ENCODE results near the gene OR11A1. TPM values are rescaled to one million over a fixed set of nuclear protein-coding genes. Genes with fewer than 3 reads are reported as not detected.

OR11A1 gene
- polyA plus RNA-seq, 2 donors, result not detected

DNA sequence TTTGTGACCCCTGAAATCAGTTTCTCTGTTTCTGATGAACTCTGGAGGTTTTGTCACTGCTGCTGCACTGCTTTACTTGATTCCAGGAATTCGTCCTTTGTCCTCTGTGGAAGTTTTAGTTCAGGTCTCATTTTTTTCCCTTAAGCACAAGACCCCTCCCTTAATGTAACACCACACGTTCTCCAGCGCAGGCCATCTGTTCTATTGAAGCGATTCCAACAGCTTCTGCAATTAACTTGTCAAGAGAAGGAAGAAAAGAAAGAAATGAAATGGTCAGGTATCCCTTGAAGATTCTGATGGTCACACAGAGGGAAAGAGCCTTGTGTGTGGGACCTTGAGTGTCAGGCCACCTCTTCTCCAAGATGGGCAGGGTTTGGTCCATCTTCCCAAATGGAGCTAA, 38.7 kb upstream of the OR11A1 start:
- Histone ChIP-seq H3K4me3 (ENCODE audit: low read depth in 1 of 2, low read length in 2 of 2) (no peak overlapping the region), H3K27ac (ENCODE audit: low read depth in 2 of 2, low read length in 1 of 2) (no peak overlapping the region), H3K4me1 (ENCODE audit: control insufficient read depth in 2 of 2, insufficient read depth in 2 of 2, low read length in 1 of 2) (no peaks in the 10 kb centered on the region), H3K27me3 (ENCODE audit: control insufficient read depth in 1 of 2, insufficient read depth in 2 of 2, low read length in 2 of 2) (no peaks in the 10 kb centered on the region), H3K9me3 (ENCODE audit: control insufficient read depth in 2 of 2, insufficient read depth in 1 of 2, low read depth in 1 of 2, low read length in 1 of 2) (no peaks in the 10 kb centered on the region), H3K36me3 (ENCODE audit: control insufficient read depth in 2 of 2, insufficient read depth in 2 of 2, low read length in 1 of 2) (no peaks in the 10 kb centered on the region)
- 70% methylated on average over 4 of the region's 4 CpGs for WGBS, 2 donors

DNA sequence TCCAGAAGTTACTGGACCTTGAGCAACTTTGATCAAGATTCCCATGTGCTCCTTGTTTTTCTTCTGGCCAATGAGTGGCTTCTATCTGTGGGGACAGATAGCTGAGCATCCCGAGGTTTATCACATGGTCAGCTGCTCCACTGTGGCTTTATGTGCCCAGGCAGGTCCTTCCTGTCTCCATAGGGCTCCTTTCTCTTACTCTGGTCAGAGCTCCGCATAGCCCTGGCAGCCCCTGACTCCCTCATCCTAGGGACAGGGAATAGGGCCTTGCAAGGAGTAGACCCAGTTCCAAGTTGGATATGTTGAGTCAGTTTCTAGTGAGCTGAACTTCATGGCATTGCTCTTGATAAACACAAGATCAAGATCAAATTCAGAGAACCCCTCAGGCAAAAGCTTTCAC, 37.3 kb upstream of the OR11A1 start:
- no peaks in the 10 kb centered on the region for H3K27me3 ChIP-seq (ENCODE audit: control insufficient read depth in 1 of 2, insufficient read depth in 2 of 2, low read length in 2 of 2)
- no peak overlapping the region for H3K27ac ChIP-seq (ENCODE audit: low read depth in 2 of 2, low read length in 1 of 2)
- WGBS, 2 donors, result 66 to 72% methylated on average over 2 of the region's 2 CpGs
- H3K9me3 ChIP-seq (ENCODE audit: control insufficient read depth in 2 of 2, insufficient read depth in 1 of 2, low read depth in 1 of 2, low read length in 1 of 2), result no peaks in the 10 kb centered on the region
- H3K36me3 ChIP-seq (ENCODE audit: control insufficient read depth in 2 of 2, insufficient read depth in 2 of 2, low read length in 1 of 2), result no peaks in the 10 kb centered on the region
- no peak overlapping the region for H3K4me3 ChIP-seq (ENCODE audit: low read depth in 1 of 2, low read length in 2 of 2)
- no peaks in the 10 kb centered on the region for H3K4me1 ChIP-seq (ENCODE audit: control insufficient read depth in 2 of 2, insufficient read depth in 2 of 2, low read length in 1 of 2)

DNA sequence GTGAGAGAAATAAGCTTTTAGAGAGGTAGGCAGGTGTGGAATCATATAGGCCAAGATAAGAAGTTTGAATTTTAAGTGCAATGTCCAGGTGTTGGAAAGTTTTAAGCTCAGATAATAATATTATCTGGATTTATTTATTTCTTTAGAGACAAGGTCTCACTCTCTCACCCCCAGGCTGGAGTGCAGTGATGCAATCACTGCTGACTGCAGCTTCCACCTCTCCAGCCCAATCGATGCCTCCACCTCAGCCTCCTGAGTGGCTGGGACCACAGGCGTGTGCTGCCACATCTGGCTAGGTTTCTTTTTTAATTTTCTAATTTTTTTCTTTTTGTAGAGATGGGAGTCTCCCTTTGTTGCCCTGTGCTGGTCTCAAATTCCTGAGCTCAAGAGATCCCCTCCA, 36.4 kb upstream of the OR11A1 start:
- H3K4me1 ChIP-seq (ENCODE audit: control insufficient read depth in 2 of 2, insufficient read depth in 2 of 2, low read length in 1 of 2), result no peaks in the 10 kb centered on the region
- H3K36me3 ChIP-seq (ENCODE audit: control insufficient read depth in 2 of 2, insufficient read depth in 2 of 2, low read length in 1 of 2), result no peaks in the 10 kb centered on the region
- H3K27ac ChIP-seq (ENCODE audit: low read depth in 2 of 2, low read length in 1 of 2), result no peak overlapping the region
- H3K9me3 ChIP-seq (ENCODE audit: control insufficient read depth in 2 of 2, insufficient read depth in 1 of 2, low read depth in 1 of 2, low read length in 1 of 2), result no peaks in the 10 kb centered on the region
- H3K27me3 ChIP-seq (ENCODE audit: control insufficient read depth in 1 of 2, insufficient read depth in 2 of 2, low read length in 2 of 2), result no peaks in the 10 kb centered on the region
- H3K4me3 ChIP-seq (ENCODE audit: low read depth in 1 of 2, low read length in 2 of 2), result no peak overlapping the region
- 69 to 75% methylated on average over 2 of the region's 2 CpGs for WGBS, 2 donors

DNA sequence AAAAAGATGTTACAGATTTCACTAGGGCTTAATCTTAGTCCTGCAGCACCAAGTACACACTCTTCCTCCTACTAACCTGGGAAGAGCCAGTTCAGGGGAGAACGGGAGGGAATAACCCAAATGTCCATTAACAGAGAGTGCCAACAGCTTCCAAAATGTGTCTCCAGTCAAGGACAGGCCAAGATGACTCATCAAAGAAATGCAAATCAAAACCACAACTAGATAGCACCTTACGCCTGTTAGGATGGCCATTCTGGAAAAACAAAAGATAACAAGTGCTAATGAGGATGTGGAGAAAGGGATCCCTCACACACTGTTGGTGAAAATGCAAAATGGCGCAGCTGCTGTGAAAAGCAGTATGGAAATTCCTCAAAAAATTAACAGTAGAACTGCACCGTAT, 34.7 kb upstream of the OR11A1 start:
- WGBS, 2 donors, result 79 to 87% methylated on average over 4 of the region's 4 CpGs
- no peaks in the 10 kb centered on the region for H3K36me3 ChIP-seq (ENCODE audit: control insufficient read depth in 2 of 2, insufficient read depth in 2 of 2, low read length in 1 of 2)
- no peak overlapping the region for H3K4me3 ChIP-seq (ENCODE audit: low read depth in 1 of 2, low read length in 2 of 2)
- H3K4me1 ChIP-seq (ENCODE audit: control insufficient read depth in 2 of 2, insufficient read depth in 2 of 2, low read length in 1 of 2), result no peaks in the 10 kb centered on the region
- H3K27me3 ChIP-seq (ENCODE audit: control insufficient read depth in 1 of 2, insufficient read depth in 2 of 2, low read length in 2 of 2), result no peaks in the 10 kb centered on the region
- H3K9me3 ChIP-seq (ENCODE audit: control insufficient read depth in 2 of 2, insufficient read depth in 1 of 2, low read depth in 1 of 2, low read length in 1 of 2), result peaks cover 0 to 4% of the 10 kb centered on the region in 2 donors
- H3K27ac ChIP-seq (ENCODE audit: low read depth in 2 of 2, low read length in 1 of 2), result no peak overlapping the region

DNA sequence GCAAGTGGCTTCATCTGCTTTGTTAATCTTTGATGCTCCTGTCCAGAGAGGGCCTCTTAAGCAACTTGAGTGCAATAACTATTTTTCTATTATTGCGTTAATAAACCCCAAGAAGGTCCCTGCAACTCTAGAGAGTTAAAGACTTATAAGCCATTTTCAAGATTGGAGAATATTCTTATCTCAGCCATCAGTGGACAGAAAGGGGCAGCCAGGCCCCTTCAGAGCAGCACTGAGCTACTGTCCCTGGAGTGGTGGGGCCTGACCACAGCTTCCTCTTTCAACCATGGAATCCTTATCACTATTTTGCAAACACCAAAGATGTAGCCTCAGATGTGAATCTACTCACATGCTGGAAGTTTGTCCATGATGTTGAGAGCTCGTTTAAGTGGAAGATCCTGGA, 33.7 kb upstream of the OR11A1 start:
- Histone ChIP-seq H3K4me3 (ENCODE audit: low read depth in 1 of 2, low read length in 2 of 2) (no peak overlapping the region), H3K36me3 (ENCODE audit: control insufficient read depth in 2 of 2, insufficient read depth in 2 of 2, low read length in 1 of 2) (no peaks in the 10 kb centered on the region), H3K27ac (ENCODE audit: low read depth in 2 of 2, low read length in 1 of 2) (no peak overlapping the region), H3K9me3 (ENCODE audit: control insufficient read depth in 2 of 2, insufficient read depth in 1 of 2, low read depth in 1 of 2, low read length in 1 of 2) (peaks cover 0 to 4% of the 10 kb centered on the region in 2 donors), H3K27me3 (ENCODE audit: control insufficient read depth in 1 of 2, insufficient read depth in 2 of 2, low read length in 2 of 2) (peaks cover 0 to 2% of the 10 kb centered on the region in 2 donors), H3K4me1 (ENCODE audit: control insufficient read depth in 2 of 2, insufficient read depth in 2 of 2, low read length in 1 of 2) (no peaks in the 10 kb centered on the region)
- 66 to 68% methylated on average over 2 of the region's 2 CpGs for WGBS, 2 donors

DNA sequence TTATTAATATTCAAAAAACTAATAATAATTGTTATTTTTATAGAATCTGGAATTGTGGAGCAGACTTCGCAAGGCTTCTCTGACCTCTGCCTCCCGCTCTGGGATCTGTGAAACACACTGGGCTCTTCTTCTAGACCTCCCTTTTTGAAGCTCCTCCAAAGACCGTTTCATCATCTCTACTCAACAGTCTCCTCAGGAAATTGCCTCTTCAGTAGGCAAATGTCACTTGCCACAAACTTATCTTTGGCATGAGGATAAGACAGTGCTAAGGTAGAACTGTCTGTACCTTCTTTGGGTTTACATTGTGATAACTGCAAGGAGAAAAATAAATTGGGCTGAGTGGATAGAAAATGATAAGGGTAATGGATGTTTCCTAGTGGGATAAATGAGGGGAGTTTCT, 33.2 kb upstream of the OR11A1 start:
- Histone ChIP-seq H3K9me3 (ENCODE audit: control insufficient read depth in 2 of 2, insufficient read depth in 1 of 2, low read depth in 1 of 2, low read length in 1 of 2) (peaks cover 0 to 4% of the 10 kb centered on the region in 2 donors), H3K4me3 (ENCODE audit: low read depth in 1 of 2, low read length in 2 of 2) (no peak overlapping the region), H3K27ac (ENCODE audit: low read depth in 2 of 2, low read length in 1 of 2) (no peak overlapping the region), H3K27me3 (ENCODE audit: control insufficient read depth in 1 of 2, insufficient read depth in 2 of 2, low read length in 2 of 2) (peaks cover 0 to 2% of the 10 kb centered on the region in 2 donors), H3K36me3 (ENCODE audit: control insufficient read depth in 2 of 2, insufficient read depth in 2 of 2, low read length in 1 of 2) (no peaks in the 10 kb centered on the region), H3K4me1 (ENCODE audit: control insufficient read depth in 2 of 2, insufficient read depth in 2 of 2, low read length in 1 of 2) (no peaks in the 10 kb centered on the region)
- 74 to 90% methylated on average over 3 of the region's 3 CpGs for WGBS, 2 donors

DNA sequence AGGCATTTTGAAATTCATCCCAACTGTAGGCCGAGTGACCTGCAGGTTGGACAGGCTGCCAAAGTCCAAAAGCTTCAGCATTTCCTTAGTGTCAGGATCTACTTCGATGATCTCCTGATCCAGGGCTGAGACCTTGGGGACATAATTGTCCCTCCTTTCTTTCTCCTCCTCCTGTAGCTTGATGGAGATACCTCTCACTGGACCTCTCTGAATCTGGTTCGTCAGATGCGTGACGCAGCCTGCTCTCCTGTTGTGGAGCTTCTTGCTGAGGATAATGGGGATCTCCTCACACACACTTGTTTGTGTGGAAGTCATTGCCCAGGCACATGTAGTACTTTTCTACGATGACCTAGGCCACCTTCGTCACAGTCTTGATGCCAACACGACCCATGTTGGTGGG, 32.4 kb upstream of the OR11A1 start:
- 89 to 94% methylated on average over 8 of the region's 8 CpGs for WGBS, 2 donors
- Histone ChIP-seq H3K27me3 (ENCODE audit: control insufficient read depth in 1 of 2, insufficient read depth in 2 of 2, low read length in 2 of 2) (peaks cover 0 to 2% of the 10 kb centered on the region in 2 donors), H3K4me3 (ENCODE audit: low read depth in 1 of 2, low read length in 2 of 2) (no peak overlapping the region), H3K4me1 (ENCODE audit: control insufficient read depth in 2 of 2, insufficient read depth in 2 of 2, low read length in 1 of 2) (no peaks in the 10 kb centered on the region), H3K9me3 (ENCODE audit: control insufficient read depth in 2 of 2, insufficient read depth in 1 of 2, low read depth in 1 of 2, low read length in 1 of 2) (peaks cover 0 to 4% of the 10 kb centered on the region in 2 donors), H3K36me3 (ENCODE audit: control insufficient read depth in 2 of 2, insufficient read depth in 2 of 2, low read length in 1 of 2) (no peaks in the 10 kb centered on the region), H3K27ac (ENCODE audit: low read depth in 2 of 2, low read length in 1 of 2) (no peak overlapping the region)

DNA sequence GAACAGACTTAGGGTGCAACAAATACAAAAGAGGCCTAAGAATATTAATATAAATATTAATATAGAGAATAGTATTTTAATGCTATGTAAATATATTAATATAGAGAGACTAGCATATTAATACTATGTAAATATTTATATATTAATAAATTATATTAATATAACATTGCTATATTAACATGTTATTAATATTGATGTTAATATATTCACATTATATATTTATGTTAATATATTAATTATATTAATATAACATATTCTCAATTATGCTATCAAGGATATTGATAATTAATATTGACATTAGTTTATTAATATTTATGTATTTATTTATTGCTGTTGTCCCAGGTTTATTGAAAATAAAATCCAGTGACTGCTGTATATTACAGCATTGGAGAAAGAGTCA, 32.0 kb upstream of the OR11A1 start:
- Histone ChIP-seq H3K9me3 (ENCODE audit: control insufficient read depth in 2 of 2, insufficient read depth in 1 of 2, low read depth in 1 of 2, low read length in 1 of 2) (peaks cover 0 to 4% of the 10 kb centered on the region in 2 donors), H3K4me1 (ENCODE audit: control insufficient read depth in 2 of 2, insufficient read depth in 2 of 2, low read length in 1 of 2) (no peaks in the 10 kb centered on the region), H3K27ac (ENCODE audit: low read depth in 2 of 2, low read length in 1 of 2) (no peak overlapping the region), H3K27me3 (ENCODE audit: control insufficient read depth in 1 of 2, insufficient read depth in 2 of 2, low read length in 2 of 2) (peaks cover 0 to 2% of the 10 kb centered on the region in 2 donors), H3K36me3 (ENCODE audit: control insufficient read depth in 2 of 2, insufficient read depth in 2 of 2, low read length in 1 of 2) (no peaks in the 10 kb centered on the region), H3K4me3 (ENCODE audit: low read depth in 1 of 2, low read length in 2 of 2) (no peak overlapping the region)

DNA sequence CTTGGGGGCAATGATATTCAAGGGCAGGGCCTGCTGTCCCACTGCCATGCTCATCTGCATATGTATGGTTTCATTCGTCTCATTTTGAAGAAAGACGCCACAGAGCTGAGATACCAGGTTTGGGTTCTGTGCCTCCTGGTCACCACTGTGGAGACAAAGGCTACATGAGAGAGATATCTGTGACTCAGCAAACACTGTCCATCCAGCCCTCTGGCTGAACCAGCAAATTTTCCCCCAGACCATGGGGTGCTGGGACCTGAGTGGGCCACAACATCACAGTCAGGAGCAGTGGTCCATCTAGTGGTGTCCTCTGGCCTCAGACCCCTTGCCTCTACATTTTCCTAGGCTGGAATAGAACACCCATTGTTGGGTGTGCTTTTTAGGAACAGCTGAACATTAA, 30.8 kb upstream of the OR11A1 start, which contains the start of gene MAS1L:
Gene MAS1L (minus strand): TSS at position 297 of the 400 bp plus-strand sequence. CDS start 54 bp downstream, at position 243.
- Histone ChIP-seq H3K4me3 (ENCODE audit: low read depth in 1 of 2, low read length in 2 of 2) (no peak within 1 kb of the TSS), H3K27me3 (ENCODE audit: control insufficient read depth in 1 of 2, insufficient read depth in 2 of 2, low read length in 2 of 2) (peaks cover 0 to 2% of the 10 kb centered on the region in 2 donors), H3K4me1 (ENCODE audit: control insufficient read depth in 2 of 2, insufficient read depth in 2 of 2, low read length in 1 of 2) (no peaks in the 10 kb centered on the region), H3K27ac (ENCODE audit: low read depth in 2 of 2, low read length in 1 of 2) (no peak within 1 kb of the TSS), H3K36me3 (ENCODE audit: control insufficient read depth in 2 of 2, insufficient read depth in 2 of 2, low read length in 1 of 2) (no peaks in the 10 kb centered on the region), H3K9me3 (ENCODE audit: control insufficient read depth in 2 of 2, insufficient read depth in 1 of 2, low read depth in 1 of 2, low read length in 1 of 2) (peaks cover 0 to 4% of the 10 kb centered on the region in 2 donors)
- 91 to 93% methylated on average over 2 of the region's 2 CpGs for WGBS, 2 donors

DNA sequence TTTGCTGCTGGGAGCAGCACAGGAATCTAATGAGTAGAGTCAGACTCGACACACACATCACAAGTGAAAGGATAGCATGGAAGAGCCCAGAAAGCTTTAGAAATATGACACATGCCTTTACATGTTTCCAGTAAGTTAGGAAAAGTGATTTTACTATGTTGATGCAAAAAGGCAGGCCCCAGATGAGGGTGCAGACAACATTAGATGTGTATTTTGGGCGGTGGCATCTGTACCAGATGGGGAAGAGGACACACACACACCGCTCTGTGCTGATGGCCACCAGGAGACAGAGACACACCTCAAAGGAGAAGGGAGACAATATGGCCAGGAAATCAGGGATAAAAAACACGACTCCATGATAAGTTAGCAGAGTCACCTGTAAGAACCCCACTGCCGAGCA, 30.3 kb upstream of the OR11A1 start:
- peaks cover 0 to 4% of the 10 kb centered on the region in 2 donors for H3K9me3 ChIP-seq (ENCODE audit: control insufficient read depth in 2 of 2, insufficient read depth in 1 of 2, low read depth in 1 of 2, low read length in 1 of 2)
- no peaks in the 10 kb centered on the region for H3K4me1 ChIP-seq (ENCODE audit: control insufficient read depth in 2 of 2, insufficient read depth in 2 of 2, low read length in 1 of 2)
- H3K27ac ChIP-seq (ENCODE audit: low read depth in 2 of 2, low read length in 1 of 2), result no peak overlapping the region
- H3K36me3 ChIP-seq (ENCODE audit: control insufficient read depth in 2 of 2, insufficient read depth in 2 of 2, low read length in 1 of 2), result no peaks in the 10 kb centered on the region
- peaks cover 0 to 2% of the 10 kb centered on the region in 2 donors for H3K27me3 ChIP-seq (ENCODE audit: control insufficient read depth in 1 of 2, insufficient read depth in 2 of 2, low read length in 2 of 2)
- no peak overlapping the region for H3K4me3 ChIP-seq (ENCODE audit: low read depth in 1 of 2, low read length in 2 of 2)
- WGBS, 2 donors, result 76 to 86% methylated on average over 5 of the region's 5 CpGs

Data from esophagus (tissue), 2 donors.